Left renal cortex interstitium (tissue), 4 donors: ENCODE data around the gene ASB8. TPM values are rescaled to one million over a fixed set of nuclear protein-coding genes. Genes with fewer than 3 reads are reported as not detected.
"Not testable (repeated sequence)": the region's sequence is repeated elsewhere in the genome, so short reads cannot be mapped to it uniquely, and the experiment has no call there.

Experiments used
- DNase-seq, 4 donors: peaks; one replicate each; pipeline ENCODE4 v3.0.0-alpha.2; 2013; ENCODE audit warnings: low read depth in 4 of 4, low spot score in 2 of 4, missing footprints in 1 of 4
- polyA plus RNA-seq, 4 donors: library from polyadenylated mRNA; unstranded; fragments of 120-200 nt; gene quantifications; one replicate each; pipeline ENCODE4 v1.2.1, GENCODE V29; 2013; ENCODE audit not compliant: insufficient read length in 4 of 4

ASB8 gene
- polyA plus RNA-seq, 4 donors, result 33.2 to 44.0 (median 38.5) TPM

GRCh38 chr12:48145981-48146380 lies 11.3 kb downstream of the ASB8 start:
- DNase-seq, result no peak

GRCh38 chr12:48143898-48144297 lies 13.4 kb downstream of the ASB8 start:
- no peak for DNase-seq

- DNase-seq, result no peak
Measured at GRCh38 chr12:48142818-48143674, 14.3 kb downstream of the ASB8 start.

GRCh38 chr12:48135027-48135426 lies 22.3 kb downstream of the ASB8 start:
- no peak for DNase-seq

GRCh38 chr12:48132826-48133225 lies 24.5 kb downstream of the ASB8 start:
- DNase-seq, result no peak

GRCh38 chr12:48131517-48131916 lies 25.8 kb downstream of the ASB8 start:
- DNase-seq, result no peak

GRCh38 chr12:48129376-48129775 lies 27.9 kb downstream of the ASB8 start:
- DNase-seq, result no peak

GRCh38 chr12:48128800-48129199 lies 28.5 kb downstream of the ASB8 start:
- DNase-seq, result no peak

- no peak for DNase-seq
Measured at GRCh38 chr12:48126953-48127630, 30.2 kb downstream of the ASB8 start.

- no peak for DNase-seq
Measured at GRCh38 chr12:48125985-48126384, 31.3 kb downstream of the ASB8 start.

GRCh38 chr12:48125542-48125941 lies 31.8 kb downstream of the ASB8 start:
- not testable (repeated sequence) for DNase-seq

GRCh38 chr12:48123169-48123568 lies 34.1 kb downstream of the ASB8 start:
- no peak for DNase-seq

- no peak for DNase-seq
Measured at GRCh38 chr12:48122065-48122834, 35.1 kb downstream of the ASB8 start.

- no peak for DNase-seq
Measured at GRCh38 chr12:48121522-48121921, 35.8 kb downstream of the ASB8 start.

GRCh38 chr12:48119834-48120195 lies 37.5 kb downstream of the ASB8 start:
- DNase-seq, result peak in 2 of 4 donors; percentile 16 to 37

- DNase-seq, result peak; percentile 83 to 90 (median 88)
Measured at GRCh38 chr12:48119078-48119833, 38.1 kb downstream of the ASB8 start, which contains the start of gene PFKM. Gene PFKM, plus strand, starts transcription at chr12:48119364. Its CDS starts 3,411 bp downstream, at chr12:48122775.

- DNase-seq, result no peak
Measured at GRCh38 chr12:48118284-48118871, 38.9 kb downstream of the ASB8 start.

- no peak for DNase-seq
Measured at GRCh38 chr12:48115957-48116356, 41.4 kb downstream of the ASB8 start.

GRCh38 chr12:48111312-48111693 lies 46.0 kb downstream of the ASB8 start:
- DNase-seq, result not testable (repeated sequence)

- no peak for DNase-seq
Measured at GRCh38 chr12:48110691-48111311, 46.5 kb downstream of the ASB8 start.
